ENCODE measurements around the gene PRDM16.

PRDM16 gene

DNA sequence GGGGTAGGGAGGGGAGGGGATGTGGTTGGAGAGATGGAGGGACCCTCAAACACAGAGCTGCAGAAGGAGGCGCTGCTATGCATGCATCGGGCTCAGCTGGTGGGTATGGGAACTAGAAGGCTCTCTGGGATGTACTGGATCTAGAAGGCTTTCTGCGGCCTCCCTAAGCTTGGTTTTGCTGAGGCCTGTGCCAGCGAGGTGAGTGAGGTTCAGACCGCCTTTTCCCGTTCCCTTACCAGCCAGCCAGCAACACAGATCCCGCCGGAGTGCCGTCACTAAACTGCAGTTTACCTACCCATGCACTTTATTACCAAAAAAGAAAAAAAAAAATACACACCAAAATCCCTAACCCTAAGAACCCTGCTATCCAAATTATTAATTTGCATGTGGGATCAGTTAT lies 180.2 kb downstream of the PRDM16 start:
- no peak for DNase-seq

DNA sequence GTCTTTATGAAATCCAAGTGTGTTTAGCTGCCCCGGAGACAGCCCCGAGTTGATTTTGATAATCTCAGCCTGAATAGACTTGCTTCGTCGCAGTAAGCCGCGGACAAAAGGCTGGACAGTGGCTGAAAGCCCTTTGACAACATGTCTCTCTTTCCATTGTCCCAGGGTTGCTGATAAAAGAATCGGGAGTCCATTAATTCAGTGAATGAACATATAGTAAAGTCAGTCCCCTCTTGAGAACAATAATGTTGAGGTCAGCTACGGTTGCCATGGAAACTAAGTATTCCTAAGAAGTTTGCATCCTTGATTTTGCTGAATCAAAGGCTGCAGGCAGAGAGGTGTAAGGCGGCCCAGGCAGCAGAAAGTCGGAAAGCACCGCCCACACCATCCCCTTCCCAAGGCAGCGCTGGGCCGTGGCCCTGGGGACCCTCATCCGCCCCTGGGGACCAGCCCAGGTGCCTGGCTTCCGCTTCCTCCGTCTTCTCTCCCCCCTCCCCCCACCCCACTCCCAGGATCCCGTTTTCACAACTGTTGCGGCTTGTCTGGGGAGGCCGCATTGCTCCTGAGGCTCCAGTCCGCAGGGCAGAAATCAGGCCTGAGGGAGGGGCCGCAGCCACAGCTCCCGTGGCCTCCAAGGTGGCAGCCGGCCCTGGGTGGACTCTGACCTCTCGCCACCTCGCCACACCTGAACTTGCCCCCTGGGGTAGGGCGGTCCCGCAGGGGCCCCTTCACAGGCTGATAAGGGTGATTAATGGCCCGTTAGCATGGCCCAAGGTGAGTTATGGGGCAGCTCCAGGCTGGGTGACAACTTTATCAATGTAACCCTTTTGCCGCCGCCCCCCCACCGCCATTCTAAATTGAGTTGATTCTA lies 180.9 kb downstream of the PRDM16 start:
- DNase-seq: no peak

- no peak for DNase-seq
Observed at GRCh38 chr1:3250624-3251023, 181.6 kb downstream of the PRDM16 start.

- no peak for DNase-seq
Observed at GRCh38 chr1:3251099-3251806, 182.2 kb downstream of the PRDM16 start.

DNA sequence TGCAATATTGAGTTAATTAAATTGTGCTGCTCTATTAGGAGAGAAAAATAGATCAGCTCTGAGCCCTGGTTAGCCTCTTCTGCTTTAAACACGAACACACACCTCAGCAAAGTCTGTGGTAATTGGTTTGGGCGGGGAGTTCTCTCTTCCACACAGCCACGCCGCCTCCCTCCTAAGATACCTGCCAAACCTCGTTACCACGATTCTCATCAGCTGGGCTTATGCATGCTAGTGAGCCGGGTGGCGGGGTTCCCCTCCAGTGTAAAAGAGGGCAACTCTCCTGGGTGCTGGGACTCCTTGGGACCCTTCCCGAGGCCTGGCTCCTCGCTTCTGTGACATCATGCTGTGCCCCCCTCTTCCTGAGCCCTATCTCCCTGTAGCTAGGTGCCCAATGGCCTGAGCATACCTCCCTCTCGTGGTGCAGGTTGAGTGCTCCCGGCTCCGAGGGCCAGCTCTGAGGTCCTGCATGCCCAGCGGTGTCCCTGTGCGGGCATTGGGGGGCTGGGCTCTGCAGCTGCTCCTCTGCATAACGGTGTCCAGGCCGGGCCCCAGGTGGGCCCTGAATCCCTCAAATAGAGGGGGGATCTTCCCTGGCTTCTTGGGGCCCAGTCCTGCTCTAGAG lies 182.9 kb downstream of the PRDM16 start:
- no peak for DNase-seq

- DNase-seq: no peak
Observed at GRCh38 chr1:3255680-3256079, 186.7 kb downstream of the PRDM16 start.

GRCh38 chr1:3257788-3258187 lies 188.8 kb downstream of the PRDM16 start:
- DNase-seq: no peak

DNA sequence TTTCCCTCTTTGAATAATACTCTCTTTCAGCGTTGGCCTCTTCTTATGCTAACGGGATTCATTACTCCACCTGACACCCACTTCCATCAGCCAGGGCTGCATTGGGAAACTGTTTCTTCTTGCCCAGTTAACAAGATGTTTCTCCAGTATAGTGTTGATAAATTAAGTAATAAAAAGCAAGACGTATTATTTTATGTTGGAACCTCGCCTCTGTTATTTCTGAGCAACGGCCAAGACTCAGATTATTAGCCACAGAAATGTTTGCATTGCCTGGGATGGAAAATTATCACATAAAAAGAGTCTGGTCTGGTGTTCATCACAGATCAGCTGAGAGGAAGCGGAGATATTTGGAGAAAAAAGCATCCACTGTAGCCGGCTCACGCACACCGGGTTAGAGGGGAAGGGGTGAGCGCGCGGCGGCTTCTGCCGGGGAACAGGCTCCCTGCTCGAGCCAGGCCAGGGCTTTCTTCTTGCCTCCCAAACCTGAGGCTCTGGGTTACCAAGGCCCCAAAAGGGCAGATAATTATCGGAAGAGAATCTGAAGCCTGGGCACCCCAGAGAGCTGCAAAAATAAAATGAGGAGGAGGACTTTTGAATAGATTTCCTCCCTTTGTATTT lies 189.5 kb downstream of the PRDM16 start:
- DNase-seq: no peak

DNA sequence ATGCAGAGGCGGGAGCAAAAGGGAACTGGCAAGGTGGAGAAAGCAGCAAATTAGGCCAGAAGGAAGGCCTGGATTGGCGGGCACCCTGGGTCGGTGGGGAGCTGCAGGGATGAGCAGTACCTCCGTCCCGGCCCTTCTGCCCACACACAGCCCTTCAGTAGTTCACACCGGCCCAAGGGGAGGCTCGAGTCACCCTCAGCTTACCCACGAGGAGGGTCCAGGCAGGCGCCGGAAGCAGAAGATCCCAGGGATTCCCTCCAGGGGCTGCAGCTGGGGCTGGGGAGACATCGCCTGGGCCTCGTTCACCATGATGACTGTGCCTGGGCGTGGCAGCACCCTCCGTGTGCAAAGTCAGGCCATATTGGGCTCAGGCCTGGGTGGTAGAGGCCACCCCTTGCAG lies 190.0 kb downstream of the PRDM16 start:
- no peak for DNase-seq

DNA sequence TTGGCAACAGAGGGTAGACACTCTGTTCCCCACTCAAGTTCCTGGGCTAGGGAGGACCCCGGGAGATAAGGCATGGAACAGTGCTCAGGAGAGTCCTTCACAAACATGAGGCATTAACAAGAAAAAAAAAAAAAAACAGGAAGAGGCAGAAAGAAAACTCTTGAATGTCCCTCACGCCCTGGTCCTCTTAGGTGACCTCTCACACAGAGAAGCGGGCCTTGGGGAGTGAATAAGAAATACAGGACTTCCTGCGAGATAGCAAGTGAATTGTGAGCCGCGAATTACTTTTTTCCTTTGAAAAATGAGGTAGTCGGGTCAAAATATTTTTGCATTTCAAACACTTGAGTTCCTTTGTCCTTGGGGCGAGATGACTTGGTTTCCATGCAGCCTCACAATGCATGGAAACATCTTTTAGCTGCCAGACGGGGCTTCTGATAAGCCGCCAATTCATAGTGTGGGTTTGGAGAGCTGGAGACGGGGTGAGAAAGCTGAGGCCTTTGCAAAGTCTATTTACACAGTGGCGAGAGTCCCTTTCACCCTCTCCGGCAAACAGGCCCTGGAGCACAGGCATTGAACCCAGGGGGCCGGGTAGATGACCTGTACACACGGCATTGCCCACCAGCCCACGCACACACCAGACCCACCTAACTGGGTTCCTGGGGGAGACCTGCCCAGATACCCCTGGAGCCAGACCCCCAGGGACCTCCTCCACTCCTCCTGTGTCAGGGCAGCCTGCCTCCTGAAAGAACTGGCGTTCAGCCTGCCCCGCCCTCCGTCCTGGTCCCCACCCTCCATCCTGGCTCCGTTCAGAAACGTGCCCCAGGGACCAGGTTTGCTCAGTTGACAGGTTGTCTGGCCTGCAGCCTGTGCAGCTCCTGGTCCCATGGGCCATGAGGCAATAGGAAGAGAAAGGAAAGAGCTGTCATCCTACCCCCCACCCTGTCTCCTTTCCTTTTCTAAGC lies 192.3 kb downstream of the PRDM16 start:
- no peak for DNase-seq

GRCh38 chr1:3261969-3262579 lies 193.1 kb downstream of the PRDM16 start:
- no peak for DNase-seq

DNA sequence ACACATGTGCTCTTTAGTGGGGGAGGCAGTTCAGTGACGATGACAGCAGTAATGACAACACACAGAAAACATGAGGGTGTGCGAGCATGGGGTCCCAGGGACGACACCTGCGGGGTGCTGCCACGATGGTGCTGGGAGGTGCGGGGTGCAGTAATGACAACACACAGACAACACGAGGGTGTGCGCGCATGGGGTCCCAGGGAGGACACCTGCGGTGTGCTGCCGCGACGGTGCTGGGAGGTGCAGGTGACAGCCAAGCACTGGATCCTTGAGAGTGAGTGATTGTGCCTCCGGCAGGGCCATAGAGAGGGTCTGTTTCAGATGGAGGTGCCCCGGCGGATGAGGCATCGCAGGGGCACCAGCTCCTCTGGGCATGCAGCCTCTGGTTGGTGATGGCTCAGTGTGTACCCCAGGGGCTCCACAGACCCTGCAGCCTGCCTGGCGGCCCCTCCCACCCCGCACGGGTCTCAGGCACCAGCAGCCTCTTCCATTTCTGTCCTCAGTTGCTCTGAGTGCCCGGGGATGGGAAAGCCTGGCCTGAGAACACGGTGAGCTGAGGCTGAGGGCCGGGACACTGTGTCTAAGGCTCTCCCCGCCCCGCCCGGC lies 193.8 kb downstream of the PRDM16 start:
- no peak for DNase-seq

- no peak for DNase-seq
Observed at GRCh38 chr1:3263790-3264189, 194.8 kb downstream of the PRDM16 start.

DNA sequence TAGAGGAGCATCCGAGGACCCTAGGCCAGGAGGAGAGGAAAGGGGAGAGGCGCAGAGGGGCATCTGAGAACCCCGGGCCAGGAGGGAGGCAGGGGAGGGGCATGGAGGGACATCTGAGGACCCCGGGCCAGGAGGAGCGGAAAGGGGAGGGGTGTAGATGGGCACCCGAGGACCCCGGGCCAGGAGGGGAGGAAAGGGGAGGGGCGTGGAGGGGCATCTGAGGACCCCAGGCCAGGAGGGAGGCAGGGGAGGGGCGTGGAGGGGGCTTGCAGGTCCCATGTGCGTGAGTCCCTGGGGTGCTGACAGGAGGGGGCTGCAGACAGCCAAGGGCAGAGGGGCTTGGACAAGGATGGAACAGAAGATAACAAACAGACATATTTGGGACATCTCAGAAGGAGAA lies 195.5 kb downstream of the PRDM16 start:
- DNase-seq: no peak

- DNase-seq: no peak
Observed at GRCh38 chr1:3265835-3266805, 197.1 kb downstream of the PRDM16 start.

GRCh38 chr1:3266870-3267549 lies 198.0 kb downstream of the PRDM16 start:
- no peak for DNase-seq

DNA sequence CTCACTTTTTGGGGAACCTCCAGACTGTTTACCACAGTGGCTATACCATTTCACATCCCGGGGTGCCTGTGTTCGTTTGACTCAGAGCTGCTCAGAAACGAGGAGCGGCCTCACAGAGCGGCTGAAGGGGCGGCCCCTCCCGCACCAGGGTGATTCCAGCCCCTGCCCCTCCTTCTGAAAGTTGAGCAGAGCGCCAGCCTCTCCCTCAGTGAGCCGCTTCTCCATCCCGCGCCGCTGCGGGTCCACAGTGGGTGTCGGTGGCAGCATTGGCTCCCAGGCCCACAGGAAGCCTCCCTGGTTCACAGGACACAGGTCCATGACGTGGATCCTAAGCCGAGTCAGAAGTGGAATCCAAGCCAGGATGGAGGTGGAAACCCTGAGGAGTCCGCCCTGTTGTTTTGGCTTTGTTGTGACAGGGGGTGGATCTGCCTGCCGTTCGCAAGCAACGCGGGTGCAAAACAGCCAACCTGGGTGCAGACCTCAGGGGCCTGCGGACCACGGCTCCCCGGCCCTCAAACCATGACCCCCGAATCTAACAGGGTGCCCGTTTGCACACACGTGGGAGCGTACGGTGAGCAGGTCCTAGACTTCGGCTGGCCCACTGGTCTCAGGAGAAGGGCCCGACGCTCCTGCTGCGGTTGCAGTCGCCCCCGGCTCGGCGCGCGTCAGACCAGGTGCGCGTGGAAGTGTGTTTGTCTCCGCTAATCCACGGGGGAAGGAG lies 198.7 kb downstream of the PRDM16 start:
- DNase-seq: no peak

DNA sequence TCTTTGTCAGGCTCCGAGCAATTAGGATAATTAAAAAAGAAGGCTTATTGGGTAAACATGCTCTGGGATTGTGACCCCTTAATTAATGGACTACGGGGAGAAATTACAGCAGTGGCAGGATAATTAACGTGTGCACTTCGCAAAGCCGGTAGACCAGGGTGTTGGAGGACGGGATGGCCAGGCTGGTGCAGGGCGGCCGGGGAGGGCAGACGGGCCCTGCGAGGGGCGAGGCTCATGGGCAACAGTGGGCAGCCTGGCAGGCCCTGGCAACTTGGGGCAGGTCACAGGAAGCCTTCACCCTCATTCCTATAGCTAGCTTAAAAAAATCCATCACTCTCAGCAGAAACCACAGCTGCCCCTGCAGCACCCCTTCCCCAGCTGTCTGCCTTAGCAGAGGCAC lies 199.3 kb downstream of the PRDM16 start:
- no peak for DNase-seq

All from activated naive CD4-positive, alpha-beta T cell treated with Interleukin-2 at 50 U/mL for 16 hours (primary cell).